OCI-LY3 (cell line): ENCODE data around the gene GPT2.

Experiments used
- H2AFZ ChIP-seq: fragments of 200-600, 300-600 bp; shearing (Covaris generic); 2 replicates; pipeline ENCODE4 v1.6.0; 2014; ENCODE audit warnings: antibody characterized with exemption, low read depth, low read length
- H3K27ac ChIP-seq: fragments of 200-600, 300-600 bp; sonication (generic); 2 replicates; pipeline ENCODE4 v1.5.1; 2014; ENCODE audit warnings: mild to moderate bottlenecking, low read length, moderate library complexity, mixed read lengths
- H3K27me3 ChIP-seq: fragments of 200-600, 300-600 bp; sonication (generic); 2 replicates; pipeline ENCODE4 v1.6.1; 2014; ENCODE audit warnings: low read depth, low read length, mixed read lengths
- H3K36me3 ChIP-seq: fragments of 200-600, 300-600 bp; sonication (generic); replicated peaks from 2 replicates; pipeline ENCODE3; 2014; ENCODE audit warnings: low read depth, low read length, mixed read lengths
- H3K4me1 ChIP-seq: fragments of 300-600, 200-600 bp; sonication (generic); 2 replicates; pipeline ENCODE4 v1.6.1; 2014; ENCODE audit warnings: low read length, mixed read lengths
- H3K4me2 ChIP-seq: fragments of 200-600, 300-600 bp; sonication (generic); 2 replicates; pipeline ENCODE4 v1.6.1; 2014; ENCODE audit warnings: low read length, mixed read lengths
- H3K4me3 ChIP-seq: fragments of 300-600, 200-600 bp; sonication (generic); 2 replicates; pipeline ENCODE4 v1.5.1; 2014; ENCODE audit warnings: antibody characterized with exemption, mild to moderate bottlenecking, low read length, moderate library complexity
- H3K79me2 ChIP-seq: fragments of 300-600, 200-600 bp; shearing (Covaris generic); 2 replicates; pipeline ENCODE4 v1.6.1; 2014; ENCODE audit warnings: mild to moderate bottlenecking, low read length, mixed read lengths
- H3K9ac ChIP-seq: fragments of 300-600, 200-600 bp; shearing (Covaris generic); 2 replicates; pipeline ENCODE4 v1.6.0; 2014; ENCODE audit warnings: mild to moderate bottlenecking, low read length, moderate library complexity
- H3K9me3 ChIP-seq: fragments of 200-600, 300-600 bp; shearing (Covaris generic); 2 replicates; pipeline ENCODE4 v1.6.1; 2014; ENCODE audit warnings: low read length, mixed read lengths; ENCODE audit not compliant: insufficient read depth
- H4K20me1 ChIP-seq: fragments of 200-600, 300-600 bp; sonication (generic); 2 replicates; pipeline ENCODE4 v1.6.1; 2016; ENCODE audit warnings: low read length, mixed read lengths; ENCODE audit not compliant: insufficient read depth
- CTCF ChIP-seq: fragments of 200-600, 300-600 bp; sonication (generic); IDR thresholded peaks from 2 replicates; pipeline ENCODE4 v1.5.1; 2014; ENCODE audit warnings: antibody characterized with exemption, low read length, low read depth
- EZH2phosphoT487 ChIP-seq: fragments of 200-600 bp; shearing (Covaris generic); IDR thresholded peaks from 2 replicates; pipeline ENCODE4 v1.6.1; 2018; ENCODE audit warnings: antibody characterized with exemption, mixed run types, low read depth

GPT2 gene

DNA sequence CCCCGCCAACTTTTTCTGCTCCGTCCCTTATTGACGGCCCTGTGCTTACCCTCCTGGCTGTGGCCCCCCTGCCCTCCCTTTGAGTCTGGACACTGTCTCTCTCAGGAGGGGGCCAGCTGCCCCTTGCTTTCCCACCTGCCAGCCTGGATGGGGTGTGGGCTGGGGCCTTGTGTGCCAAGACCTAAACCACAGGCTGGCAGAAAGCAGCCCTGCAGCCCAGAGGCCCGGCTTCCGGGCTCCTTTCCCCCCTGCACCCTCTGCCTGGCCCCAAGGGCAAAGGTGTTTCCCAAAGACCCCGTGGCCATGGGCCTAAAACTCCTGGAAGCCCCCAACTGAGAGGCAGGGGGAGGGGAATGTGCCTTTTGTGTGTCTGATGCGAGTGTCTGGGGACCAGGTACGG, 17.5 kb downstream of the GPT2 start:
- H3K4me2 ChIP-seq = no peak overlapping the region
- H3K36me3 ChIP-seq = no peaks in the 10 kb centered on the region
- no peaks in the 10 kb centered on the region for H3K4me1 ChIP-seq
- H4K20me1 ChIP-seq = no peaks in the 10 kb centered on the region
- H3K79me2 ChIP-seq = no peaks in the 10 kb centered on the region
- H3K27ac ChIP-seq = no peak overlapping the region
- H2AFZ ChIP-seq = no peak overlapping the region
- no peak for TF ChIP-seq EZH2phosphoT487
- no peak for TF ChIP-seq CTCF
- H3K9ac ChIP-seq = no peak overlapping the region
- no peaks in the 10 kb centered on the region for H3K27me3 ChIP-seq
- H3K4me3 ChIP-seq = no peak overlapping the region
- H3K9me3 ChIP-seq = no peaks in the 10 kb centered on the region

GRCh38 chr16:46903255-46903905, 19.2 kb downstream of the GPT2 start:
- Histone ChIP-seq H2AFZ (no peak overlapping the region), H3K79me2 (no peaks in the 10 kb centered on the region), H3K9ac (no peak overlapping the region), H3K27ac (no peak overlapping the region), H3K4me1 (no peaks in the 10 kb centered on the region), H3K27me3 (no peaks in the 10 kb centered on the region), H3K36me3 (no peaks in the 10 kb centered on the region), H4K20me1 (no peaks in the 10 kb centered on the region), H3K9me3 (no peaks in the 10 kb centered on the region), H3K4me3 (no peak overlapping the region), H3K4me2 (no peak overlapping the region)
- TF ChIP-seq CTCF (no peak), EZH2phosphoT487 (no peak)

- H3K27me3 ChIP-seq = no peaks in the 10 kb centered on the region
- TF ChIP-seq EZH2phosphoT487 = no peak
- TF ChIP-seq CTCF = no peak
- H3K79me2 ChIP-seq = no peaks in the 10 kb centered on the region
- H3K4me2 ChIP-seq = no peak overlapping the region
- no peaks in the 10 kb centered on the region for H3K9me3 ChIP-seq
- H3K9ac ChIP-seq = no peak overlapping the region
- no peak overlapping the region for H3K27ac ChIP-seq
- no peaks in the 10 kb centered on the region for H4K20me1 ChIP-seq
- H3K36me3 ChIP-seq = no peaks in the 10 kb centered on the region
- H3K4me1 ChIP-seq = peaks cover 3% of the 10 kb centered on the region; the same call in 1 of the 2 replicates
- H2AFZ ChIP-seq = no peak overlapping the region
- H3K4me3 ChIP-seq = no peak overlapping the region
Observed at GRCh38 chr16:46904471-46904870, 20.3 kb downstream of the GPT2 start.

DNA sequence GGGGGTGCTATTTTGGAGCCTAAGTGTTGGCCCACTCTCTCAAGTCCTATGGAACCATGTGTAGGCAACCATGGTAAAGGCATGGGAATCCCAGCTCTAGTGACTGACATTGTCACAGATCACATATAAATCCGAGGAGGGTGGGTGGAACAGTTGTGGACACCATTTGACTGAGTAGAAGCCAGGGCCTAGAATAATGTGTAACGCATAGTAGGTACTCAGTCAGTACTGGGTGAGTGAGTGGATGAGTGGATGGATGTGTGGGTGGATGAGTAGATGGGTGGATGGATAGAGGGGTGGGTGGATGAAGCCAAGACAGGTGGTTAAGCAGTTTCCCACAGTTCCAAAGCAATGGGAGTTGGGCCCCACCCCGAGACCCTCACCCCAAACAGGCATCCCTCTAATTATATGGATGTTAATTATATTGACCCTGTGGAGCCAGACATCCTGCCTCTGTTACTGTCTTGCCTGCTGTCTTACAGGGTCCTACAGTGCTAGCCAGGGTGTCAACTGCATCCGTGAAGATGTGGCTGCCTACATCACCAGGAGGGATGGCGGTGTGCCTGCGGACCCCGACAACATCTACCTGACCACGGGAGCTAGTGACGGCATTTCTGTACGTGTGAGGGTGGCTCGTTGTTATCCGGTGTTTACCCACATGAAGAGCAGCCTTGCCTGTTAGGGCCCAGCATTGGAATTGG, 22.3 kb downstream of the GPT2 start:
- no peak overlapping the region for H3K4me2 ChIP-seq
- no peak for TF ChIP-seq EZH2phosphoT487
- no peak for TF ChIP-seq CTCF
- no peak overlapping the region for H3K4me3 ChIP-seq
- H3K9ac ChIP-seq = no peak overlapping the region
- H3K27me3 ChIP-seq = no peaks in the 10 kb centered on the region
- no peak overlapping the region for H3K27ac ChIP-seq
- no peaks in the 10 kb centered on the region for H3K36me3 ChIP-seq
- no peak overlapping the region for H2AFZ ChIP-seq
- no peaks in the 10 kb centered on the region for H3K79me2 ChIP-seq
- H3K4me1 ChIP-seq = peaks cover 23% of the 10 kb centered on the region
- H3K9me3 ChIP-seq = no peaks in the 10 kb centered on the region
- H4K20me1 ChIP-seq = no peaks in the 10 kb centered on the region
